GM04503 (cell line): Measurements from ENCODE around the gene TST.

Experiments
- DNase-seq: peaks from one replicate; pipeline ENCODE4 v3.0.0-alpha.2; 2012; ENCODE audit warnings: low read depth

TST gene

GRCh38 chr22:36982136-36982535, 37.1 kb downstream of the TST start:
- DNase-seq = no peak

GRCh38 chr22:36981247-36981775, 37.9 kb downstream of the TST start:
- no peak for DNase-seq

GRCh38 chr22:36979016-36979910, 40.0 kb downstream of the TST start:
- no peak for DNase-seq

- no peak for DNase-seq
Observed at GRCh38 chr22:36977947-36978660, 41.1 kb downstream of the TST start.

- no peak for DNase-seq
Observed at GRCh38 chr22:36977401-36977861, 41.8 kb downstream of the TST start.

GRCh38 chr22:36976606-36977005, 42.6 kb downstream of the TST start:
- no peak for DNase-seq

GRCh38 chr22:36971341-36972125, 47.7 kb downstream of the TST start:
- no peak for DNase-seq

- DNase-seq = no peak
Observed at GRCh38 chr22:36968249-36968964, 50.8 kb downstream of the TST start.

GRCh38 chr22:36966851-36967540, 52.3 kb downstream of the TST start:
- no peak for DNase-seq

GRCh38 chr22:36965696-36966095, 53.6 kb downstream of the TST start:
- no peak for DNase-seq

GRCh38 chr22:36964106-36964505, 55.1 kb downstream of the TST start:
- DNase-seq = no peak

- DNase-seq = no peak
Observed at GRCh38 chr22:36963302-36963701, 55.9 kb downstream of the TST start.

- DNase-seq = no peak
Observed at GRCh38 chr22:36961626-36962025, 57.6 kb downstream of the TST start.
